ENCODE results near the gene SYT7. TPM values are rescaled to one million over a fixed set of nuclear protein-coding genes. Genes with fewer than 3 reads are reported as not detected.
A peak's percentile ranks its signal among the peaks of the same experiment; 100 is the strongest.

The SYT7 gene
- total and polyA plus RNA-seq, 2 of the 8 experiments (the other 6 are each of a cell fraction or from before 2014, with no cell fraction given), result 9.6 to 10.5 TPM

DNA sequence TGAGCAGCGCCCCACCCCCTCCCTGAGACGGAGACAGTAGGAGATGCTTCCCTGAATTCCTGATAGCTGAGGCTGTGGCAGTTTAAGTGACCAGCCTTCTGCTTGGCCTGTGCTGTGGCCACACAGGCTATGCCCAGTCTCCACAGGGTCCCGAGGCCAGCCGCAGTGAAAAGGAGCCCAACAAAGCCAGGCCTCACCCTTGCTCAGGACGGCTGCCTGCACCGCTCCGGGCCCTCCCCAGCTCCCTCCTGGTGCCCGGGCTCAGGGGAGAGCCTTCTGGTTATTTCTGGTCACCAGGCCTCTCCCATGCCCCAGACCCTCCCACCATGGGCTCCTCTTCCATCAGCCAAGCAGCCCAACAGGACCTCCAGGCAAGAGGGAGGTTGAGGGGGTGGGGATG is 43.5 kb downstream of the SYT7 start:
- TF ChIP-seq CREB1 (IDR thresholded peaks at IDR 0.05), result no peak
- TF ChIP-seq, protein P1, sequence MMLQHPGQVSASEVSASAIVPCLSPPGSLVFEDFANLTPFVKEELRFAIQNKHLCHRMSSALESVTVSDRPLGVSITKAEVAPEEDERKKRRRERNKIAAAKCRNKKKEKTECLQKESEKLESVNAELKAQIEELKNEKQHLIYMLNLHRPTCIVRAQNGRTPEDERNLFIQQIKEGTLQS (IDR thresholded peaks at IDR 0.05; ENCODE audit: insufficient read depth, low read depth, low read length), result no peak
- TF ChIP-seq NANOG (IDR thresholded peaks at IDR 0.05; ENCODE audit: insufficient read depth, low read depth, low read length, poor library complexity, severe bottlenecking), result no peak
- TF ChIP-seq FOSL1 (IDR thresholded peaks at IDR 0.05; ENCODE audit: insufficient read depth, low read depth, low read length), result no peak
- CTCF ChIA-PET (ENCODE audit: partially characterized antibody), result interaction anchor here (0.7 to 40.4 kb wide), 12 partner anchors 8 to 90 kb away, joined by 3 to 2106 read pairs (median 6); a partner anchor contains a TSS
- H2AFZ ChIP-seq (ENCODE audit: low read length), result no peak overlapping the region
- H2BK12ac ChIP-seq (ENCODE audit: low read depth, low read length), result no peak overlapping the region; the same call in 1 of the 2 replicates
- 0 out of 2 replicates have a peak overlapping the region, but pooled peaks have one; percentile 24 for H2BK5ac ChIP-seq (ENCODE audit: low read depth, low read length)
- H3K23ac ChIP-seq (ENCODE audit: insufficient read length), result no peak overlapping the region
- H2BK20ac ChIP-seq (ENCODE audit: low read length), result no peak overlapping the region
- WGBS, 2 experiments (ENCODE audit: extremely low coverage in 1 of 2, insufficient coverage in 1 of 2, insufficient read length in 1 of 2, insufficient replicate concordance in 2 of 2, low coverage in 1 of 2, low lambda C conversion rate in 2 of 2, missing lambda C conversion rate in 1 of 2), result 97% methylated on average over 8 of the region's 8 CpGs; no CpG with 5 or more reads in 1 of the 2 experiments
- no peak overlapping the region for H4K5ac ChIP-seq (ENCODE audit: insufficient read length, low read depth, low read length)
- H4K8ac ChIP-seq (ENCODE audit: extremely low read depth, insufficient read depth, low read length), result no peak overlapping the region
- H2BK15ac ChIP-seq (ENCODE audit: low read length), result 0 out of 2 replicates have a peak overlapping the region, but pooled peaks have one; percentile 72
- H2BK120ac ChIP-seq (replicated peaks; ENCODE audit: low read depth, low read length), result no peak overlapping the region
- H4K20me1 ChIP-seq (replicated peaks in 1 of 2; ENCODE audit: control insufficient read depth in 1 of 2, insufficient read depth in 2 of 2, low read length in 2 of 2), result peaks cover 0 to 1% of the 10 kb centered on the region in 2 experiments
- H3K9me3 ChIP-seq (ENCODE audit: insufficient read depth in 2 of 2, low read depth in 1 of 2, low read length in 1 of 2), result no peaks in the 10 kb centered on the region
- H3K14ac ChIP-seq (ENCODE audit: insufficient read length), result no peak overlapping the region
- no peak overlapping the region for H3K9ac ChIP-seq (replicated peaks in 1 of 4; ENCODE audit: extremely low read depth in 1 of 4, low read depth in 3 of 4, low read length in 3 of 4)
- no peak overlapping the region for H3K4ac ChIP-seq (replicated peaks; ENCODE audit: insufficient read length, low read depth, low read length)
- no peaks in the 10 kb centered on the region; a peak in 1 of 7 replicates for H3K27me3 ChIP-seq (replicated peaks in 1 of 4; ENCODE audit: control insufficient read depth in 3 of 4, extremely low read depth in 1 of 4, insufficient read depth in 3 of 4, low read length in 3 of 4)
- FAIRE-seq, result no peak
- no peak overlapping the region for H3K56ac ChIP-seq (replicated peaks; ENCODE audit: insufficient read length, low read depth, low read length)
- no peak overlapping the region for H3K18ac ChIP-seq (ENCODE audit: extremely low read depth, low read length)
- no peaks in the 10 kb centered on the region for H3K23me2 ChIP-seq (ENCODE audit: low read depth, low read length)
- no peaks in the 10 kb centered on the region for H3K79me1 ChIP-seq (ENCODE audit: low read depth, low read length)
- no peak for DNase-seq (ENCODE audit: low read depth in 1 of 2, low spot score in 2 of 2)
- no peaks in the 10 kb centered on the region for H3K36me3 ChIP-seq (ENCODE audit: control insufficient read depth in 2 of 4, insufficient read depth in 4 of 4, low read length in 3 of 4)
- H3K4me1 ChIP-seq (replicated peaks in 1 of 4; ENCODE audit: control insufficient read depth in 3 of 4, insufficient read depth in 4 of 4, low read length in 3 of 4), result peaks cover 5 to 29% (median 14%) of the 10 kb centered on the region in 4 experiments
- POLR2A ChIA-PET (ENCODE audit: partially characterized antibody), result interaction anchor here (1.3 kb wide), 1 partner anchor 91 kb away, joined by 3 read pairs; no protein-coding TSS in a partner anchor
- H2AK5ac ChIP-seq (ENCODE audit: low read depth, low read length), result no peak overlapping the region
- H3K27ac ChIP-seq (ENCODE audit: low read depth, low read length), result no peak overlapping the region
- no peak overlapping the region for H4K91ac ChIP-seq (replicated peaks; ENCODE audit: insufficient read length, low read length)
- no peaks in the 10 kb centered on the region for H3K79me2 ChIP-seq (ENCODE audit: control insufficient read depth in 1 of 2, insufficient read depth in 2 of 2, low read length in 2 of 2)
- H3K4me2 ChIP-seq (ENCODE audit: insufficient read depth in 1 of 2, low read depth in 2 of 2, low read length in 2 of 2), result no peak overlapping the region
- H3K4me3 ChIP-seq (ENCODE audit: extremely low read depth in 1 of 4, insufficient read depth in 2 of 4, low read depth in 3 of 4, low read length in 4 of 4), result no peak overlapping the region

All from H1 (cell line).